ENCODE measurements around the gene PPP2R3C. TPM values are rescaled to one million over a fixed set of nuclear protein-coding genes. Genes with fewer than 3 reads are reported as not detected.
A peak's percentile ranks its signal among the peaks of the same experiment; 100 is the strongest.

The PPP2R3C gene
- total and polyA plus RNA-seq, 2 of the 4 experiments (the other 2 are of a cell fraction), result 15.9 to 17.0 TPM

DNA sequence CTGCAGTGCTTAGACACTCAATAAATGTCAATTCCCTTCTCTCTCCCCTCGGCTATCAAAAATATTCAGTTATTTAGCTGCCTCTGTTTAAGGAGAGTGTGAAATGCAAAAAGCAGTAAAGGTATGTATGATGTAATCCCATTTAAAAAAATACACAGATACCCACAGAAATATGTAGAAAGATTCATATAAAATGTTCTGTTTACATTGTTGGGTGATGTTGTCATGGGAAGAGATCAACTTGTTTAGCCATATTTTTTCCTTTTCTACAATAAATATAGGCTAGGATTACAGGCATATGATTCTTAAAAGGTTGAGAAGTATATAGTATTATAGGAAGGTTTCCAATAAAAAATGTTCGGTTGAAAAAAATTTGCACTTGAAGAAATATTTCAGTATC is 7.8 kb downstream of the PPP2R3C start:
- peak overlapping the region; percentile 49 for H3K4me2 ChIP-seq (ENCODE audit: low read depth, low read length)
- CTCF ChIA-PET, result interaction anchor here (0.6 to 0.7 kb wide), 2 partner anchors 13 to 295 kb away, joined by 3 read pairs; no protein-coding TSS in a partner anchor

More for the DNA sequence above, 7.8 kb downstream of the PPP2R3C start:
- POLR2A ChIA-PET (ENCODE audit: unreplicated experiment), result no interaction called here
- no peak overlapping the region for H3K14ac ChIP-seq (replicated peaks; ENCODE audit: low read depth, low read length)
- H3K9me3 ChIP-seq (ENCODE audit: control insufficient read depth, insufficient read depth, low read length), result peaks cover 5% of the 10 kb centered on the region
- in situ Hi-C loops (cut with MboI; ENCODE audit: low sequenced_read_pairs), result no loop called here
- H3K79me1 ChIP-seq (ENCODE audit: low read depth in 1 of 2, low read length in 2 of 2), result peaks cover 43 to 59% of the 10 kb centered on the region in 2 experiments
- no peak overlapping the region for H3K23ac ChIP-seq (ENCODE audit: low read depth, low read length)
- peak overlapping the region; percentile 79 for H2BK5ac ChIP-seq (ENCODE audit: low read depth, low read length, poor library complexity, severe bottlenecking)
- peaks cover 31% of the 10 kb centered on the region for H3K36me3 ChIP-seq (ENCODE audit: control insufficient read depth, insufficient read depth, low read length)
- no peak overlapping the region for H2AK9ac ChIP-seq (replicated peaks; ENCODE audit: low read depth, low read length, poor library complexity)
- no peak overlapping the region for H3K4me3 ChIP-seq (ENCODE audit: insufficient read depth, low read depth, low read length)
- peak; percentile 76 for TF ChIP-seq CEBPB (IDR thresholded peaks at IDR 0.05; ENCODE audit: low read depth, low read length)
- TF ChIP-seq RFX5 (IDR thresholded peaks at IDR 0.05; ENCODE audit: low read depth, low read length), result no peak
- TF ChIP-seq RCOR1 (IDR thresholded peaks at IDR 0.05; ENCODE audit: insufficient replicate concordance, low read length), result no peak
- TF ChIP-seq, protein P1, sequence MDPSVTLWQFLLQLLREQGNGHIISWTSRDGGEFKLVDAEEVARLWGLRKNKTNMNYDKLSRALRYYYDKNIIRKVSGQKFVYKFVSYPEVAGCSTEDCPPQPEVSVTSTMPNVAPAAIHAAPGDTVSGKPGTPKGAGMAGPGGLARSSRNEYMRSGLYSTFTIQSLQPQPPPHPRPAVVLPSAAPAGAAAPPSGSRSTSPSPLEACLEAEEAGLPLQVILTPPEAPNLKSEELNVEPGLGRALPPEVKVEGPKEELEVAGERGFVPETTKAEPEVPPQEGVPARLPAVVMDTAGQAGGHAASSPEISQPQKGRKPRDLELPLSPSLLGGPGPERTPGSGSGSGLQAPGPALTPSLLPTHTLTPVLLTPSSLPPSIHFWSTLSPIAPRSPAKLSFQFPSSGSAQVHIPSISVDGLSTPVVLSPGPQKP (IDR thresholded peaks at IDR 0.05; ENCODE audit: borderline replicate concordance, low read depth, low read length), result no peak
- no TSS peak for BruUV-seq (replicated peaks)
- dilution Hi-C loops (cut with HindIII; ENCODE audit: low sequenced_read_pairs, unreplicated experiment), result no loop called here
- H2BK120ac ChIP-seq (ENCODE audit: low read depth, low read length), result no peak overlapping the region
- peak; percentile 87 for ATAC-seq (ENCODE audit: low read depth)
- H3K9me1 ChIP-seq (ENCODE audit: insufficient read depth, low read length), result peaks cover 15% of the 10 kb centered on the region
- peak; percentile 91 for DNase-seq
- no peak overlapping the region for H4K5ac ChIP-seq (ENCODE audit: low read depth, low read length)
- H2BK15ac ChIP-seq (ENCODE audit: low read depth, low read length), result no peak overlapping the region
- H3K4me1 ChIP-seq (ENCODE audit: control insufficient read depth, insufficient read depth, low read length), result peaks cover 14% of the 10 kb centered on the region
- no peak overlapping the region for H2AK5ac ChIP-seq (ENCODE audit: low read depth, low read length)
- no peaks in the 10 kb centered on the region; the same call in 1 of the 2 replicates for H4K20me1 ChIP-seq (ENCODE audit: insufficient read depth, low read length)
- H2BK20ac ChIP-seq (ENCODE audit: low read depth, low read length), result no peak overlapping the region
- no peak overlapping the region for H4K91ac ChIP-seq (ENCODE audit: insufficient read depth, low read depth, low read length)
- no peak overlapping the region; the same call in 1 of the 2 replicates for H3K27ac ChIP-seq (ENCODE audit: insufficient read depth, low read length)
- no peak overlapping the region; a peak in 1 of 4 replicates for H4K8ac ChIP-seq (ENCODE audit: low read depth in 2 of 2, low read length in 2 of 2)
- intact Hi-C loops (cut with micrococcal nuclease), result no loop called here
- no peak overlapping the region; the same call in 1 of the 2 replicates for H3K4ac ChIP-seq (ENCODE audit: low read depth, low read length)
- no peak overlapping the region for H3K18ac ChIP-seq (ENCODE audit: low read depth, low read length)
- H3K56ac ChIP-seq (ENCODE audit: extremely low read depth, insufficient read depth, low read length), result no peak overlapping the region
- H3K27me3 ChIP-seq (ENCODE audit: control insufficient read depth, insufficient read depth, low read length), result no peaks in the 10 kb centered on the region
- no peak overlapping the region for H3K9ac ChIP-seq (ENCODE audit: low read depth, low read length)
- WGBS, 2 experiments (ENCODE audit: extremely low coverage in 2 of 2, insufficient read length in 1 of 2), result no CpG with 5 or more reads among the region's 2 CpGs
- no peak overlapping the region for H2AFZ ChIP-seq (replicated peaks; ENCODE audit: low read length, poor library complexity)
